Measurements from ENCODE around the gene PIEZO2.
"Not testable (repeated sequence)": the region's sequence is repeated elsewhere in the genome, so short reads cannot be mapped to it uniquely, and the experiment has no call there.

The PIEZO2 gene

DNA sequence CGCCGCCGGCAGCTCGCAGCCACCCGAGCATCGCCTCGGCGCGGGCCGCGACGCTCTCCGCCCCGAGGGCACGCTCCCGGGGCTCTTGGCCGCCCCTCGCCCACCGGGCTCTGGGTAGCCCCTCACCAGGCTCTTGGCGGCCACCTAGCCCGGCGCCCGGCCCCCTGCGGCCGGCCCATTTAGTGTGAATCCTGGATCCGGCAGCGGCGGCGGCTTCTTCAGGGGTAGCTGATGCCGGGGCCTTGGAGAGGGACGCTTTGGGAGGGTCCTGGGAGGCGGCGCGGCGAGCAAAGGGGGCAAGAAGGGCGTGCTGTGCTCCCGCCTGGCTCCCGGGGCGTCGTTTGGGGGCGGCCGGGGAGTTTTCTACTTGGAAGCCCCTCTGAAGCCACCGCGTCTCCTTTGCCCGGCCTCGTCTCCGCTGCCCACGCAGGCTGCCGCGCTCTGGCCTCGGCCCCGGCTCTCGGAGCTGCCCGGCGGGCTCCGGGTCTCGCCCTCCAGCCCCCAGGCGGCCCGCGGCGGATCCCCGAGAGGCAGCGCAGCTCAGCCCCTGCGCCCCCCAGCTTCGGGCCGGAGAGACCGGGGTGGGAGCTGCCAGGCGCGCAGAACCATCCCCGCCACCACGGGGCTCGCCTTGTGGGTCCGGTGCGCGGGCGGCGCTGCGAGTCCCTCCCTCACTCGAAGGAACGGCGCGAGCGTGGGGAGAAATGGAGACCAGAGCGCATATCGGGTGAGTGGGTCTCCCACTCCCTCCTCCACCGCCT is 509 bp downstream of the PIEZO2 start:
- no peak for DNase-seq

DNA sequence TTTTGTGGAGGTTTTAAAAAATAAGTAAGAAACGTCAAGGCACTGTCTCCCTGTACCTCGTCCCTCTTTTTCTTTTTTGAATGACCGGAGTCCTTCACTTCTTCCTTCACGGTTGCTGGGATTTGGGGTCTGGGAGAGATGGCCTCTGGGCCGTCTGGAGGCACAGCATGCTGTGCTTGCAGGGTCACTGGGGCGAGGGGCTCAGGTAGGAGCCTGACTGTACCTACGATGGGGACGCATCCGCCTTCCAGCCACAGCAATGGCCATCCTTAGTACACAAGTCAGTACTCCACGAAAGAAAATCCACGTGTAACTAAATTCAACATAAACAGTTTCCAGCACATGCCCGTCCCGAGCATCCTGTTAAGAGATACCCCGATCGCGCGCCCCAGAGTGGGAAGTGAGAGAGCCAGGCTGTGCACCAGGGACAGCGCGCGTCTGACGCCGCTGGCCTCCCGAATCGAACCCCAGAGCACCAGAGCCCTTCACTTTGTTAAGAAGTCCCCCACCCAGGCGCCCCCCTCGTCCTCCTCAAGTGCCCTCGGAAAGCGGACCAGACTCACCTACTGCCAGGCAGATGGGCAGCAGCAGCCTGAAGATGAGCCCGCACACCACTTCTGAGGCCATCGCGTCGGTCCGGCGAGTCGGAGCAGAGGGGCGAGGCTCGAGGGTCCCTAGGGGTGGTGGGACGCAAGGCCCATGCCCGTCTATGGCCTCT is 1.2 kb downstream of the PIEZO2 start:
- DNase-seq: no peak

DNA sequence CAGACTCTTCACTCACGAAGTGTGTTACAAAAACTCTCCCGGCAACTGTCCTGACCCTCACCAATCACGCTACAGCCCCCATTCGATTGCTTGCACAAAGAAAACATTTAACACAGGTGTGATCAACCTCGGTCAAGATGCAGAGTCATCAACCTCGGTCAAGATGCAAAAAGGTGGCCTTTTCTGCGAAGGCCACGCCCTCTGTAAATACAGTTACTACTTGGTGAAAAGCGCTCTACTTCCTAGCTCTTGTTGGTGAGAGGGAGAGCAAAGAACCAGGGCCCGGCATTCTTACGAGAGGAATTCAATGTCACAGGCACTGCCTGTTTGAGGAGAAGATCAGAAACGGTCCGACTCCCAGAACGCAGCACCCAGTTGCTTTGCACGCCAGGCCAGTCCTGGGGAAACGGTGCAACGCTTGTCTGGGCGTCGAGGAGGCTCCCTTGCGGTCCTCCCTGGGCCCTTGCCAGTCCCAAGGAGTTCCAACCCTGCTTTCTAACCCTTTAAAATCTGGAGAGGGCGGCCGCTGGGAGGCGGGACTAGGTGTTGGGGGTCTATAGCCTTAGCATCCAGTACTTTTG is 1.9 kb downstream of the PIEZO2 start:
- no peak for DNase-seq

DNA sequence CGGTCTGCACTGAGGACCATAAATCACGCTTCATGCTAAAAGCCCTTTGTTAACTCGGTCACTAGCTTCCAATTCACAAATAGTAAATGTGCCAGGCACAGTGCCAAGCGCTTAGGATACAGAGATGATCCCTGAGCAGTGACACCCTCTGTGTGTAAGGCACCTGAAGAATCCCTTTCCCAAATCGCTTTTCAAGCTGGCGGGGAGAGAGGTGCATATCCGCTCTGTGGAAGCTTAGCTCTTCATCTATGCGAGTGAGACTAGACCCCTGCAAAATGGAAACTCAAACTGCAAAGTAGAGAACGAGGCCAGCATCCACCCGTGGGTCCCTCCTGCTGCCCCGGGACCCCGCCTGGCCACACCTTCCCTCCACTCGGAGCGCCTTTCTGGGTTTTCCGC is 2.4 kb downstream of the PIEZO2 start:
- DNase-seq: no peak

DNA sequence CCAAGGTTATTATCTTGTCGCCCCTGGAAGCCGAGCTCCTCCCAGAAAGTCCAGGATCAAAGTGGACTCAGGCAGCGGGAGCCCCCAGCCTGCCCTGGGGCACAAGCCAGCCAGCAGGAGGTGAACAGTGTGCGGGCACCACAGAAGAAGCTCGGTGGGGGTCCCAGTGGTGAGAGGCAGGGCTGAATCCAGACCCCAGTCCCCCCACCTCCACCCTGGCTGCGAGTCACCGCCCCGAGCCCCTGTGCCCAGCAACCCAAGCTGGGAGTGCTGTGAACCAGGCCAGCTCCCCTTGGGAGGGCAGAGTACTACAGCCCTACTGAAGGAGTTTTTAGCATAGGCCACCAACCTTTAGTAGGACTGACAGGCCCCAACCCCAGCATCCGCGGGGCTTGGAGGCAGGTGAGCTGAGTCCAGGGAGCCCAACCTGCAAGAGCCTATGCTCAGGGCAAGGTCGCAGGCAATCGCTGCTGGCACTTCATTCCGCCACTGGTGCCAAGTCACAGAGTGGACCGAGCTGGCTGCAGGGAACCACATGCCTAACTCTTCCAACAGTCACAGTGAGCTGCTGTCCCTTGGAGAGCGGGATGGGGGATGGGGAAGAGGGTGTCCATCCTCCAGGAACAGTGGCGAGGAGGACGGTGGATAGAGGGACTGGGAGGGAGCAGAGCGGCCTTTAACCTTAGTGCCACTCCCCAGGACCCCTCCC is 3.0 kb downstream of the PIEZO2 start:
- no peak for DNase-seq

GRCh38 chr18:11145413-11146191 is 3.8 kb downstream of the PIEZO2 start:
- DNase-seq: no peak

DNA sequence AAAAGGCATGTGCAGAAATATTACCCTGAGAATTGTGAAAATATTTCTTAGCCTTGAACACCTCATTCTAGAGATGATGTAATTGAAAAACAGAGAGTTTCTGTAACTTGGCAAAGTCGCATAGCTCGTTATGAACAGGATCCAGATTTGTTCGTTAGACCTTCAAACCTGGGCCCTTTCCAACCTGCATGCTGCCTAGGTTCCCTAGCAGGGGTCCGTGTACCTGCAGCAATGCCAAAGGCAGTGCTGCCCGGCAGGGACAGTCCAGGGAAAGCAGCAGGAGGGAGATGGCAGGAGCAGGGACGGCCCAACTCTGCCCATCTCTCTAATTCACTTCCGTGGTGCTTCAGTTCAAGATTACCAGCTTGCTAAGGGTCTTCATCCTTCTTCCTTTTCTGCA is 12.0 kb downstream of the PIEZO2 start:
- DNase-seq: no peak

GRCh38 chr18:11136241-11136640 is 13.1 kb downstream of the PIEZO2 start:
- DNase-seq: no peak

GRCh38 chr18:11134940-11135339 is 14.4 kb downstream of the PIEZO2 start:
- no peak for DNase-seq

DNA sequence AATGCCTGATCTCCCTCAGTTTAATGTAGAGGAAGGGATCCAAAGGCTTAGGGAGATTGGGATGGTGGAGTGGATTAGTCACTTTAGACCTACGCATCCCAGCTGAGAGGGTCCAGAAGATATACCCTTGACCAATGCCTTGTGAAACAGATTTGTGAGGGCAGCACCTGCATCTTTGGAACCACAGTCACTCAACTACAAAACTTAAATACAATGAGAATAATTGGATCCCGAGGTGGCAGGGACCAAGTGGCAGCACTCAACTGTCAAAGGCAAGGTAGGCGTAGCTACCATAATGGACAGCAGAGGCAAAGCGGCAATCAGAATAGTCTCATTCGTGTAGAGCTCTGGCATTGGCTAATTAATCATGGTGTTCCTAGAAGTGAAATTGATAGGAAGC is 20.3 kb downstream of the PIEZO2 start:
- DNase-seq: not testable (repeated sequence)

DNA sequence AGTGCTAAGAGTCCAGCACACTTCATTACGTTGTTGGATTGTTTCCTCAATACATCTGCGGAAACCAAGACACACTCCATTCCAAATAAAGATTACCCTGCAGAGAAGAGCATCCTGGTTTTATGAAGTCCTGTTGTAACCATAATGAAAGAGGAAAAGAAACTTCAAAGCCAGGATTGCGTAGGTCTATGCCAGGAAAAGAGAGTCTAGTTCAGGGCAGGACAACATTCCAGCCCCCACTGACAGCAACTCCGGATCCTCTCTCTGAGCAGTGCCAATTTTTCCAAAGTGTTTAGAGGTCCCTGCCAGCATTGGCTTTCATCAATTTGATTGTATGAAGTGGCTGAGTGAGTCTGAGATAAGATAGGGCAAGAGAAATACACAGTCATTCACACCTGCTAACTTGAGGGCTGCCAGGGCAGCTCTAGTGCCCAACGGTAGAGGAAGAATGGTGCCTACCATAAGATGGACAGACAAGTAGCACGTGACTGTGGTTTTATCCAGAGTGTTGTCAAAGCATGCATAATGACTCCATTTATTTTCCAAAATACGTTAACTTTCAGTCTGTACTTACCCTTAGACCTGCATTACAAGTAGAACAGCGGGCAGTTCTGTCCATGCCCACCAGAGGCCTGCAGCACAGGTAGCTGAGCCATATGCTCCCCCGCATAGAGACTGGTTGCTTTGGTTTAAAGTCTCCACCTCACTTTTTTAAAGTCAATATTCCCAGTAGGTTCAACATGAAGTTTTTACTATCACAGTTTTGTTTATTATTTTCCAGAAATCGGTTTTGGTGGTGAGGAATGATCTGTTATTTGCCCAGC is 23.7 kb downstream of the PIEZO2 start:
- no peak for DNase-seq

- DNase-seq: no peak
Observed at GRCh38 chr18:11124054-11124453, 25.3 kb downstream of the PIEZO2 start.

DNA sequence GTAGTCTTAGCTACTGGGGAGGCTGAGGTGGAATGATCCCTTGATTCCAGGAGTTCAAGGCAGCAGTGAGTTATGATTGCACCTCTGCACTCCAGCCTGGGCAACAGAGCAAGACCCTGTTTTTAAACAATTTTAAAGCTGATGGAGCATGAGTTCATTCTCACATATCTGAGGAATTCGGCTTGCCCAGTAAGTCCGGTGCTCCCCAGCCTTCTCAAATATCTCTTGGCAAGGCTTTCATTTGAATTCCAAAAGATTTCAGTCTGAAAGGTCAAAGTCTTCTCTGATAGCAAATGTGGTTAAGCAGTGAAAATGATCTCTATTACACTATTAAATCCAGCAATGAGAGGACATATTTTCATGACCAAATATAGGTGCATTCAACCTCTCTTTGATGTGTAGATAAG is 27.9 kb downstream of the PIEZO2 start:
- DNase-seq: no peak

- DNase-seq: no peak
Observed at GRCh38 chr18:11119959-11120587, 29.3 kb downstream of the PIEZO2 start.

DNA sequence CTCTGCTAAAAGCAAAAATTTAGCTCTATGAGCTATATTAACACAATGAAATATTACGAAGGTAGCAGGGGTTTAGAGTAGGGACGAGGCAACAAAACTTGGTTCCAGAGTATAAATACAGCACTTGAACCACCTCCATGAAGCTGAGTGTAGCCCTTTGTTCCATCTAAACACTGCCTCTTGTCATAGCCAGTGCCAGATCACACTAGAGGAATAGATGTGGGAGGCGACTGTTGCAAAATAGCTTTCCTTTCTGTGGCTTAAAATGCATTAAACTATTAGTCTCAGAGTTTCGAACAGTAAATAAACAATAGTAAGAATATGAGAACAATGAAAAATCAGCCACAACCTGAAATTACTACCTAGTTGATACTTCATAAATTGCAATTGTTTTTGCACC is 29.8 kb downstream of the PIEZO2 start:
- no peak for DNase-seq

- no peak for DNase-seq
Observed at GRCh38 chr18:11118051-11118766, 31.2 kb downstream of the PIEZO2 start.

DNA sequence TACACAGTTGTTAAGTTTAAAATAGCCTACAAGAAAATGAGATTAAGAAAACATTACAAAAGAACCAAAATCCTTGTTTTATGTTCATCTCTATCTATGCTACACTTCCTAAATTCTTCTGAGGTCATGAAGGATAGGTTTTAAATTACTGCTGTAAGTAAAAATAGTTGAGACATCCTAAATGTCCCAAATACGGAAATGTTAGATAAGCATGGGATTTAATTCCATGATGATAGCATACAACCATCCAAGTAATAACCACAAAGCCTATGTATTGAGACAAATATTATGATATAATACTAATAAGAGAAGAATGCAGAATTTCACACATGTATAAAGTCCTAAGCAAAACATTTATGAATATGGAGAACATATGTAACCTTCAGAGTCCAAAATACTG is 34.1 kb downstream of the PIEZO2 start:
- no peak for DNase-seq

- DNase-seq: no peak
Observed at GRCh38 chr18:11114653-11115052, 34.7 kb downstream of the PIEZO2 start.

DNA sequence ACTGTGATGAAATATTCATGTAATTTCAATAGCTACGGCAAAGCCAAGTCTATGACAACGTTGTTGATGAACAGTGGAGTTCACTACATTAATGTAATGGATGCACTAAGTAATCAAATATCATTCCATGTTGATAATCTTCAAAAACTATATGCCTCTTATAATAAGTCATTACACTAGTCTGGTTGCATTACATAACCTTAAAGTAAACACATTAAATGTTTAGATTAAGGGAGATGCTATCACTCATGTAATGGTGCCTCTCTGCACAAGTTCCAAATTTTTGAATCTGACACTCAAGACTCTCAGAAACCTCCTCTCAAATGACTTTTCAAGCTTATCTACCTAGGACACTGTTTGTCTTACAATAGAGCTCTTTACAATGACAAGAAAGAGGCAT is 35.4 kb downstream of the PIEZO2 start:
- no peak for DNase-seq

GRCh38 chr18:11113046-11113548 is 36.3 kb downstream of the PIEZO2 start:
- DNase-seq: no peak
